ENCODE results near the gene VSTM2B.

The VSTM2B gene

GRCh38 chr19:29591670-29592069 is 65.9 kb downstream of the VSTM2B start:
- TF ChIP-seq CTCF (IDR thresholded peaks at IDR 0.05) = no peak

- TF ChIP-seq CTCF (IDR thresholded peaks at IDR 0.05) = no peak
Observed at GRCh38 chr19:29593869-29594268, 68.1 kb downstream of the VSTM2B start.

GRCh38 chr19:29596080-29596727 is 70.4 kb downstream of the VSTM2B start:
- no peak for TF ChIP-seq CTCF (IDR thresholded peaks at IDR 0.05)

GRCh38 chr19:29596885-29597525 is 71.2 kb downstream of the VSTM2B start:
- TF ChIP-seq CTCF (IDR thresholded peaks at IDR 0.05) = peak; percentile 43

GRCh38 chr19:29598036-29598435 is 72.2 kb downstream of the VSTM2B start:
- no peak for TF ChIP-seq CTCF (IDR thresholded peaks at IDR 0.05)

GRCh38 chr19:29598496-29598895 is 72.7 kb downstream of the VSTM2B start:
- no peak for TF ChIP-seq CTCF (IDR thresholded peaks at IDR 0.05)

GRCh38 chr19:29603308-29603707 is 77.5 kb downstream of the VSTM2B start:
- TF ChIP-seq CTCF (IDR thresholded peaks at IDR 0.05) = no peak

Data from LNCAP (cell line).